Activated CD4-positive, alpha-beta T cell treated with anti-CD3 and anti-CD28 coated beads, Interleukin-2, amount 10 ng/mL, durations not matched to agents 7 days and 5 days (primary cell): ENCODE data around the gene C17orf100. TPM values are rescaled to one million over a fixed set of nuclear protein-coding genes. Genes with fewer than 3 reads are reported as not detected.
A peak's percentile ranks its signal among the peaks of the same experiment; 100 is the strongest.

Source experiments
- CTCF ChIA-PET: fragments of 350-600 bp; sonication (Branson Sonifier 250); formaldehyde crosslinking; loops from one replicate; lab custom pipeline; 2021; ENCODE audit warnings: antibody characterized with exemption; lab: Charles Lee
- POLR2A ChIA-PET: fragments of 350-600 bp; sonication (Branson Sonifier 250); formaldehyde crosslinking; loops from one replicate; lab custom pipeline; 2021; ENCODE audit warnings: antibody characterized with exemption; lab: Charles Lee
- DNase-seq: peaks from one replicate; pipeline ENCODE4 v3.0.0-alpha.2; 2020
- H3K27ac Mint-ChIP-seq: one replicate; pipeline ENCODE4 v1.8.0; 2021; ENCODE audit warnings: mild to moderate bottlenecking, moderate library complexity, mixed read lengths
- H3K27me3 Mint-ChIP-seq: one replicate; pipeline ENCODE4 v1.8.0; 2021; ENCODE audit warnings: mixed read lengths
- H3K36me3 Mint-ChIP-seq: one replicate; pipeline ENCODE4 v1.8.0; 2021; ENCODE audit warnings: low read depth, mixed read lengths
- H3K4me1 Mint-ChIP-seq: one replicate; pipeline ENCODE4 v1.8.0; 2021; ENCODE audit warnings: mixed read lengths
- H3K4me3 Mint-ChIP-seq: one replicate; pipeline ENCODE4 v1.8.0; 2021; ENCODE audit warnings: mild to moderate bottlenecking, moderate library complexity, mixed read lengths
- H3K9me3 Mint-ChIP-seq: one replicate; pipeline ENCODE4 v1.8.0; 2021; ENCODE audit warnings: mixed read lengths
- total RNA-seq, 2 experiments: library from RNA; stranded (reverse); gene quantifications; one replicate each; pipeline ENCODE4 v1.2.3, GENCODE V29; 2021

The C17orf100 gene
- total RNA-seq, 2 experiments from 2014 or later, result 1.9 to 2.5 TPM

GRCh38 chr17:6677158-6677831 is 25.7 kb downstream of the C17orf100 start:
- peak; percentile 31 for DNase-seq
- Mint-ChIP-seq H3K36me3 (no peaks in the 10 kb centered on the region), H3K4me1 (peaks cover 8% of the 10 kb centered on the region), H3K9me3 (no peaks in the 10 kb centered on the region), H3K4me3 (no peak overlapping the region), H3K27ac (peak overlapping the region; percentile 60), H3K27me3 (peaks cover 30% of the 10 kb centered on the region)
- ChIA-PET CTCF (interaction anchor here (0.5 to 1.6 kb wide), 5 partner anchors 8 to 205 kb away, joined by 3 to 7 read pairs (median 3); no protein-coding TSS in a partner anchor), POLR2A (interaction anchor here (0.5 kb wide), 1 partner anchor 175 kb away, joined by 3 read pairs; no protein-coding TSS in a partner anchor)

GRCh38 chr17:6677946-6678345 is 26.4 kb downstream of the C17orf100 start:
- CTCF ChIA-PET, result interaction anchor here (0.7 to 1.6 kb wide), 3 partner anchors 9 to 17 kb away, joined by 3 to 7 read pairs (median 4); no protein-coding TSS in a partner anchor
- Mint-ChIP-seq H3K36me3 (no peaks in the 10 kb centered on the region), H3K9me3 (no peaks in the 10 kb centered on the region), H3K27me3 (peaks cover 33% of the 10 kb centered on the region), H3K4me1 (peaks cover 8% of the 10 kb centered on the region), H3K27ac (no peak overlapping the region), H3K4me3 (no peak overlapping the region)
- POLR2A ChIA-PET, result interaction anchor here (0.5 kb wide), 1 partner anchor 175 kb away, joined by 3 read pairs; no protein-coding TSS in a partner anchor
- no peak for DNase-seq

- CTCF ChIA-PET, result interaction anchor here (0.6 kb wide), 1 partner anchor 497 kb away, joined by 4 read pairs; no protein-coding TSS in a partner anchor
- POLR2A ChIA-PET, result no interaction called here
- peaks cover 33% of the 10 kb centered on the region for H3K27me3 Mint-ChIP-seq
- no peaks in the 10 kb centered on the region for H3K36me3 Mint-ChIP-seq
- H3K4me3 Mint-ChIP-seq, result no peak overlapping the region
- H3K4me1 Mint-ChIP-seq, result peaks cover 8% of the 10 kb centered on the region
- H3K27ac Mint-ChIP-seq, result no peak overlapping the region
- H3K9me3 Mint-ChIP-seq, result no peaks in the 10 kb centered on the region
- no peak for DNase-seq
Measured at GRCh38 chr17:6679241-6679640, 27.7 kb downstream of the C17orf100 start.

GRCh38 chr17:6681176-6681575 is 29.6 kb downstream of the C17orf100 start:
- H3K9me3 Mint-ChIP-seq, result no peaks in the 10 kb centered on the region
- H3K4me3 Mint-ChIP-seq, result no peak overlapping the region
- H3K27ac Mint-ChIP-seq, result no peak overlapping the region
- peaks cover 8% of the 10 kb centered on the region for H3K4me1 Mint-ChIP-seq
- POLR2A ChIA-PET, result no interaction called here
- H3K27me3 Mint-ChIP-seq, result peaks cover 33% of the 10 kb centered on the region
- H3K36me3 Mint-ChIP-seq, result no peaks in the 10 kb centered on the region
- no peak for DNase-seq
- CTCF ChIA-PET, result interaction anchor here (1.7 kb wide), 1 partner anchor 16 kb away, joined by 3 read pairs; no protein-coding TSS in a partner anchor

- H3K4me1 Mint-ChIP-seq, result peaks cover 8% of the 10 kb centered on the region
- no peak overlapping the region for H3K27ac Mint-ChIP-seq
- no peak overlapping the region for H3K4me3 Mint-ChIP-seq
- H3K27me3 Mint-ChIP-seq, result peaks cover 33% of the 10 kb centered on the region
- H3K36me3 Mint-ChIP-seq, result no peaks in the 10 kb centered on the region
- ChIA-PET POLR2A (no interaction called here), CTCF (interaction anchor here (1.7 kb wide), 1 partner anchor 16 kb away, joined by 3 read pairs; no protein-coding TSS in a partner anchor)
- DNase-seq, result no peak
- no peaks in the 10 kb centered on the region for H3K9me3 Mint-ChIP-seq
Measured at GRCh38 chr17:6681671-6682070, 30.1 kb downstream of the C17orf100 start.

GRCh38 chr17:6682339-6682738 is 30.8 kb downstream of the C17orf100 start:
- Mint-ChIP-seq H3K4me3 (no peak overlapping the region), H3K27me3 (peaks cover 36% of the 10 kb centered on the region), H3K4me1 (peaks cover 6% of the 10 kb centered on the region), H3K27ac (no peak overlapping the region), H3K9me3 (no peaks in the 10 kb centered on the region), H3K36me3 (no peaks in the 10 kb centered on the region)
- DNase-seq, result no peak
- CTCF ChIA-PET, result interaction anchor here (1.0 to 1.7 kb wide), 3 partner anchors 9 to 30 kb away, joined by 3 read pairs; no protein-coding TSS in a partner anchor
- POLR2A ChIA-PET, result no interaction called here

GRCh38 chr17:6683081-6683684 is 31.6 kb downstream of the C17orf100 start:
- POLR2A ChIA-PET, result no interaction called here
- peaks cover 29% of the 10 kb centered on the region for H3K27me3 Mint-ChIP-seq

GRCh38 chr17:6683730-6684459 is 32.3 kb downstream of the C17orf100 start:
- no peak for DNase-seq
- no peak overlapping the region for H3K4me3 Mint-ChIP-seq
- peaks cover 22% of the 10 kb centered on the region for H3K27me3 Mint-ChIP-seq
- H3K27ac Mint-ChIP-seq, result no peak overlapping the region
- no peaks in the 10 kb centered on the region for H3K36me3 Mint-ChIP-seq
- H3K9me3 Mint-ChIP-seq, result no peaks in the 10 kb centered on the region
- no peaks in the 10 kb centered on the region for H3K4me1 Mint-ChIP-seq
- ChIA-PET CTCF (interaction anchor here (1.2 kb wide), 1 partner anchor 28 kb away, joined by 3 read pairs; no protein-coding TSS in a partner anchor), POLR2A (no interaction called here)

More at GRCh38 chr17:6683081-6683684, 31.6 kb downstream of the C17orf100 start:
- Mint-ChIP-seq H3K4me3 (no peak overlapping the region), H3K36me3 (no peaks in the 10 kb centered on the region), H3K9me3 (no peaks in the 10 kb centered on the region), H3K27ac (no peak overlapping the region), H3K4me1 (no peaks in the 10 kb centered on the region)
- CTCF ChIA-PET, result interaction anchor here (1.0 to 1.7 kb wide), 3 partner anchors 10 to 29 kb away, joined by 3 read pairs; no protein-coding TSS in a partner anchor
- DNase-seq, result no peak

GRCh38 chr17:6684460-6684783 is 32.9 kb downstream of the C17orf100 start:
- Mint-ChIP-seq H3K27ac (no peak overlapping the region), H3K4me1 (no peaks in the 10 kb centered on the region), H3K27me3 (peaks cover 22% of the 10 kb centered on the region), H3K36me3 (no peaks in the 10 kb centered on the region), H3K9me3 (no peaks in the 10 kb centered on the region), H3K4me3 (no peak overlapping the region)
- no peak for DNase-seq
- POLR2A ChIA-PET, result no interaction called here
- CTCF ChIA-PET, result no interaction called here

GRCh38 chr17:6684881-6685767 is 33.6 kb downstream of the C17orf100 start:
- H3K27ac Mint-ChIP-seq, result no peak overlapping the region
- H3K4me1 Mint-ChIP-seq, result no peaks in the 10 kb centered on the region
- no peaks in the 10 kb centered on the region for H3K36me3 Mint-ChIP-seq
- CTCF ChIA-PET, result no interaction called here
- DNase-seq, result no peak
- no peaks in the 10 kb centered on the region for H3K9me3 Mint-ChIP-seq
- no peak overlapping the region for H3K4me3 Mint-ChIP-seq
- POLR2A ChIA-PET, result no interaction called here
- H3K27me3 Mint-ChIP-seq, result peaks cover 19% of the 10 kb centered on the region

GRCh38 chr17:6686026-6686425 is 34.5 kb downstream of the C17orf100 start:
- ChIA-PET POLR2A (no interaction called here), CTCF (no interaction called here)
- DNase-seq, result no peak
- H3K27ac Mint-ChIP-seq, result no peak overlapping the region
- no peaks in the 10 kb centered on the region for H3K9me3 Mint-ChIP-seq
- H3K36me3 Mint-ChIP-seq, result no peaks in the 10 kb centered on the region
- peaks cover 14% of the 10 kb centered on the region for H3K27me3 Mint-ChIP-seq
- no peaks in the 10 kb centered on the region for H3K4me1 Mint-ChIP-seq
- no peak overlapping the region for H3K4me3 Mint-ChIP-seq

GRCh38 chr17:6688944-6689343 is 37.4 kb downstream of the C17orf100 start:
- ChIA-PET POLR2A (no interaction called here), CTCF (no interaction called here)
- DNase-seq, result no peak
- peaks cover 21% of the 10 kb centered on the region for H3K27me3 Mint-ChIP-seq
- no peaks in the 10 kb centered on the region for H3K9me3 Mint-ChIP-seq
- H3K4me3 Mint-ChIP-seq, result no peak overlapping the region
- no peaks in the 10 kb centered on the region for H3K4me1 Mint-ChIP-seq
- no peaks in the 10 kb centered on the region for H3K36me3 Mint-ChIP-seq
- H3K27ac Mint-ChIP-seq, result no peak overlapping the region
